Skin epidermis (tissue), 12 donors: Measurements from ENCODE around the gene PSMF1.

Experiments used
- H3K27ac ChIP-seq, 21 experiments: fragments of 200-600 bp; sonication (generic) in 11 of 21; one replicate each; pipeline ENCODE4 v1.5.0; 2020; ENCODE audit warnings: mild to moderate bottlenecking in 3 of 21, inconsistent platforms in 2 of 21, moderate library complexity in 2 of 21
- H3K4me3 ChIP-seq, 7 experiments: fragments of 200-600 bp; sonication (generic) in 2 of 7; one replicate each; pipeline ENCODE4 v1.5.0; 2020; ENCODE audit warnings: inconsistent platforms in 2 of 7, mild to moderate bottlenecking in 2 of 7, moderate library complexity in 1 of 7

PSMF1 gene

GRCh38 chr20:1118336-1119127 lies at the start of gene PSMF1:
Gene PSMF1 (plus strand): TSS chr20:1118602. CDS start chr20:1118774, 172 bp downstream.
- Histone ChIP-seq H3K27ac (peak within 1 kb of the TSS; percentile 40 to 93 (median 83)), H3K4me3 (peak within 1 kb of the TSS; percentile 89 to 99 (median 97))

GRCh38 chr20:1072258-1072657 lies 46.1 kb upstream of the PSMF1 start:
- Histone ChIP-seq H3K4me3 (no peak overlapping the region), H3K27ac (no peak overlapping the region)

- H3K4me3 ChIP-seq: no peak overlapping the region
- H3K27ac ChIP-seq: no peak overlapping the region
Measured at GRCh38 chr20:1075616-1076015, 42.8 kb upstream of the PSMF1 start.

GRCh38 chr20:1081891-1082290 lies 36.5 kb upstream of the PSMF1 start:
- Histone ChIP-seq H3K4me3 (no peak overlapping the region), H3K27ac (no peak overlapping the region)

GRCh38 chr20:1083431-1084080 lies 34.8 kb upstream of the PSMF1 start:
- no peak overlapping the region for H3K27ac ChIP-seq
- no peak overlapping the region for H3K4me3 ChIP-seq

- no peak overlapping the region for H3K27ac ChIP-seq
- no peak overlapping the region for H3K4me3 ChIP-seq
Measured at GRCh38 chr20:1085492-1086276, 32.7 kb upstream of the PSMF1 start.

GRCh38 chr20:1086277-1087213 lies 31.9 kb upstream of the PSMF1 start:
- no peak overlapping the region for H3K27ac ChIP-seq
- no peak overlapping the region for H3K4me3 ChIP-seq

- H3K27ac ChIP-seq: no peak overlapping the region
- no peak overlapping the region for H3K4me3 ChIP-seq
Measured at GRCh38 chr20:1087311-1087905, 31.0 kb upstream of the PSMF1 start.

GRCh38 chr20:1094751-1095150 lies 23.7 kb upstream of the PSMF1 start:
- H3K27ac ChIP-seq: no peak overlapping the region
- H3K4me3 ChIP-seq: no peak overlapping the region

GRCh38 chr20:1101533-1101932 lies 16.9 kb upstream of the PSMF1 start:
- H3K27ac ChIP-seq: no peak overlapping the region
- no peak overlapping the region for H3K4me3 ChIP-seq

GRCh38 chr20:1102016-1102415 lies 16.4 kb upstream of the PSMF1 start:
- no peak overlapping the region for H3K27ac ChIP-seq

GRCh38 chr20:1103751-1104150 lies 14.7 kb upstream of the PSMF1 start:
- Histone ChIP-seq H3K27ac (no peak overlapping the region), H3K4me3 (no peak overlapping the region)

More at GRCh38 chr20:1102016-1102415, 16.4 kb upstream of the PSMF1 start:
- no peak overlapping the region for H3K4me3 ChIP-seq

- H3K27ac ChIP-seq: no peak overlapping the region
- no peak overlapping the region for H3K4me3 ChIP-seq
Measured at GRCh38 chr20:1105599-1106194, 12.7 kb upstream of the PSMF1 start.

GRCh38 chr20:1107176-1107575 lies 11.2 kb upstream of the PSMF1 start:
- Histone ChIP-seq H3K27ac (no peak overlapping the region), H3K4me3 (no peak overlapping the region)

GRCh38 chr20:1108437-1108920 lies 9.9 kb upstream of the PSMF1 start:
- Histone ChIP-seq H3K27ac (no peak overlapping the region), H3K4me3 (no peak overlapping the region)

- Histone ChIP-seq H3K4me3 (no peak overlapping the region), H3K27ac (no peak overlapping the region)
Measured at GRCh38 chr20:1112908-1113307, 5.5 kb upstream of the PSMF1 start.

GRCh38 chr20:1118004-1118335 lies 432 bp upstream of the PSMF1 start:
- Histone ChIP-seq H3K4me3 (peak overlapping the region; percentile 89 to 99 (median 97)), H3K27ac (peak overlapping the region; percentile 8 to 93 (median 83))

GRCh38 chr20:1119128-1119505 lies 715 bp downstream of the PSMF1 start:
- Histone ChIP-seq H3K4me3 (peak overlapping the region; percentile 89 to 99 (median 97)), H3K27ac (peak overlapping the region; percentile 40 to 93 (median 83))

- peak overlapping the region; percentile 89 to 99 (median 97) for H3K4me3 ChIP-seq
- H3K27ac ChIP-seq: peak overlapping the region in 17 of 21 experiments; percentile 67 to 93 (median 85)
Measured at GRCh38 chr20:1119524-1119923, 1.1 kb downstream of the PSMF1 start.
